ENCODE data around the gene TBC1D8.

Gene TBC1D8

GRCh38 chr2:100995309-100996075, 155.7 kb downstream of the TBC1D8 start:
- H3K9ac ChIP-seq (ENCODE audit: low read length) = no peak overlapping the region
- no peak overlapping the region for H3K4me3 ChIP-seq (ENCODE audit: low read depth, low read length)
- no peaks in the 10 kb centered on the region for H3K27me3 ChIP-seq (ENCODE audit: control insufficient read depth, insufficient read depth, low read length)
- H3K9me3 ChIP-seq (ENCODE audit: control insufficient read depth, insufficient read depth, low read depth, low read length) = no peaks in the 10 kb centered on the region
- no peaks in the 10 kb centered on the region for H3K36me3 ChIP-seq (ENCODE audit: control insufficient read depth, insufficient read depth, low read length)
- H3K4me1 ChIP-seq (ENCODE audit: control insufficient read depth, insufficient read depth, low read length) = no peaks in the 10 kb centered on the region
- no peak overlapping the region for H3K27ac ChIP-seq (ENCODE audit: low read depth, low read length)

DNA sequence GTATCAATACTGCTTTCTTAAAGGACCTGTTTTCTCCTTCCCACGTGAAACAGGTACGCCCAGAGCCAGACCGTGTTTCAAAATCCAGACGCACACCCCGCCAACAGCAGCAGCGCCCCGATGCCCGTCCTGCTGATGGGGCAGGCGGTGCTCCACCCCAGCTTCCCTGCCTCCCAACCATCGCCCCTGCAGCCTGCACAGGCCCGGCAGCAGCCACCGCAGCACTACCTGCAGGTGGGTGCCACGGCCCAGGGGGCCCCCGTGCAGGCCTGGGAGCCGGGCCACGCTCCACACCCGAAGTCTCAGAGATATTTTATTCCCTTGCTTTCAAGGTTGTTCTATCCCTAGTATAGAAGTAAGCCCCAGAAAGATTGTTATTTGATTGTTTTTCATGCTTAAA, 157.9 kb downstream of the TBC1D8 start:
- Histone ChIP-seq H3K9me3 (ENCODE audit: control insufficient read depth, insufficient read depth, low read depth, low read length) (no peaks in the 10 kb centered on the region), H3K36me3 (ENCODE audit: control insufficient read depth, insufficient read depth, low read length) (no peaks in the 10 kb centered on the region), H3K4me1 (ENCODE audit: control insufficient read depth, insufficient read depth, low read length) (no peaks in the 10 kb centered on the region), H3K4me3 (ENCODE audit: low read depth, low read length) (no peak overlapping the region), H3K27ac (ENCODE audit: low read depth, low read length) (no peak overlapping the region), H3K9ac (ENCODE audit: low read length) (no peak overlapping the region), H3K27me3 (ENCODE audit: control insufficient read depth, insufficient read depth, low read length) (no peaks in the 10 kb centered on the region)

DNA sequence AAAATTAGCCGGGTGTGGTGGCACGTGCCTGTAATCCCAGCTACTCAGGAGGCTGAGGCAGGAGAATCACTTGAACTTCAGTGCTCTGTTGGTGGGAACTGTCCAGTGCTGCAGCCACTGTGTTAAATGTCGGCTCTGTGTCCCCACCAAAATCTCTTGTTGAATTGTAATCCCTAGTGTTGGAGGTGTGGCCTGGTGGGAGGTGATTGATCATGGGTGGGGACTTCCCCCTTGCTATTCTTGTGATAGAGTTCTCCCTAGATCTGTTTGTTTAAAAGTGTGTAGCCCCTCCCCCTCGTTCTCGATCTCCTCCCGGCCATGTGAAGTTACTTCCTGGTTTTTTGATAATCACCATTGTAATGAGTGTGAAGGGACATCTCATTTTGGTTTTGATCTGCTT, 158.9 kb downstream of the TBC1D8 start:
- Histone ChIP-seq H3K36me3 (ENCODE audit: control insufficient read depth, insufficient read depth, low read length) (no peaks in the 10 kb centered on the region), H3K4me3 (ENCODE audit: low read depth, low read length) (no peak overlapping the region), H3K27ac (ENCODE audit: low read depth, low read length) (no peak overlapping the region), H3K27me3 (ENCODE audit: control insufficient read depth, insufficient read depth, low read length) (no peaks in the 10 kb centered on the region), H3K9me3 (ENCODE audit: control insufficient read depth, insufficient read depth, low read depth, low read length) (no peaks in the 10 kb centered on the region), H3K4me1 (ENCODE audit: control insufficient read depth, insufficient read depth, low read length) (no peaks in the 10 kb centered on the region), H3K9ac (ENCODE audit: low read length) (no peak overlapping the region)

- H3K4me3 ChIP-seq (ENCODE audit: low read depth, low read length) = no peak overlapping the region
- no peak overlapping the region for H3K9ac ChIP-seq (ENCODE audit: low read length)
- H3K4me1 ChIP-seq (ENCODE audit: control insufficient read depth, insufficient read depth, low read length) = no peaks in the 10 kb centered on the region
- H3K27me3 ChIP-seq (ENCODE audit: control insufficient read depth, insufficient read depth, low read length) = no peaks in the 10 kb centered on the region
- H3K27ac ChIP-seq (ENCODE audit: low read depth, low read length) = no peak overlapping the region
- no peaks in the 10 kb centered on the region for H3K36me3 ChIP-seq (ENCODE audit: control insufficient read depth, insufficient read depth, low read length)
- H3K9me3 ChIP-seq (ENCODE audit: control insufficient read depth, insufficient read depth, low read depth, low read length) = no peaks in the 10 kb centered on the region
These were observed 159.8 kb downstream of the TBC1D8 start for GRCh38 chr2:100991404-100991773.

GRCh38 chr2:100990650-100991403, 160.4 kb downstream of the TBC1D8 start:
- H3K9ac ChIP-seq (ENCODE audit: low read length) = no peak overlapping the region
- no peak overlapping the region for H3K27ac ChIP-seq (ENCODE audit: low read depth, low read length)
- no peaks in the 10 kb centered on the region for H3K36me3 ChIP-seq (ENCODE audit: control insufficient read depth, insufficient read depth, low read length)
- no peaks in the 10 kb centered on the region for H3K27me3 ChIP-seq (ENCODE audit: control insufficient read depth, insufficient read depth, low read length)
- H3K4me1 ChIP-seq (ENCODE audit: control insufficient read depth, insufficient read depth, low read length) = no peaks in the 10 kb centered on the region
- no peak overlapping the region for H3K4me3 ChIP-seq (ENCODE audit: low read depth, low read length)
- H3K9me3 ChIP-seq (ENCODE audit: control insufficient read depth, insufficient read depth, low read depth, low read length) = no peaks in the 10 kb centered on the region

DNA sequence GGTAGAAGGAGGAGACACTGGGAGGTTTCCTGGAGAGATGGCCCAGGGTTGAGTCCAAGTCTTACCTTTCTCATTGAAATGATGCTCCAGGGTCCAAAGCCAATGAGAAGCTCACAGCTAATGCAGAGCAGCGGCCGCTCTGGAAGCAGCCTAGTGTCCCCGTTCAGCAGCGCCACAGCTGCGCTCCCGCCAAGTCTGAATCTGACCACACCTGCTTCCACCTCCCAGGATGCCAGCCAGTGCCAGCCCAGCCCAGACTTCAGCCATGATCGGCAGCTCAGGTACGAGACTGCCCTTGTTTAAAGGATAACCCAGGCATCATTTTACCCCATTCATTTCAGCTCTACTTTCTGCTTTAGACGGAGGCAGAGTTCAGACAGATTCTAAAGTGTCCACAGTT, 161.0 kb downstream of the TBC1D8 start:
- no peak overlapping the region for H3K27ac ChIP-seq (ENCODE audit: low read depth, low read length)
- no peaks in the 10 kb centered on the region for H3K27me3 ChIP-seq (ENCODE audit: control insufficient read depth, insufficient read depth, low read length)
- no peaks in the 10 kb centered on the region for H3K36me3 ChIP-seq (ENCODE audit: control insufficient read depth, insufficient read depth, low read length)
- no peak overlapping the region for H3K4me3 ChIP-seq (ENCODE audit: low read depth, low read length)
- H3K4me1 ChIP-seq (ENCODE audit: control insufficient read depth, insufficient read depth, low read length) = no peaks in the 10 kb centered on the region
- no peak overlapping the region for H3K9ac ChIP-seq (ENCODE audit: low read length)
- no peaks in the 10 kb centered on the region for H3K9me3 ChIP-seq (ENCODE audit: control insufficient read depth, insufficient read depth, low read depth, low read length)

DNA sequence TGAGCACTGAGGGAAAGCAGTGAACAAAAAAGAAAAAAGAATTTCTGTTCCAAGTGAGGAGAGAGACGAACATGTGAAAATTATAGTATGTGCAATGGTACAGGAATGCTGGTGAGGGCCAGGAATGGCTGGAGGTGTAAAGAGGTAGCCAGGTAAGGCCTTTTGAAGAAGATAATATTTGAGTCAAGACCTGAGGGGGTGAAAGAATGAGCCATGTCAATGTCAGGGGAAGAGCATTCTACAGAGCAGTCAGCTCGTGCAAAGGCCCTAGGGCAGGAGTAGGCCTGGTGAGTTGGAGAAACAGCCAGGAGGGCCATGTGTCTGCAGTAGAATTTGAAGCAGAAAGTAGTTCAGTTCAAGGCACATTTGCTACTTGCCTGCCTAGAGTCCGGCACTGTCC, 161.5 kb downstream of the TBC1D8 start:
- H3K9me3 ChIP-seq (ENCODE audit: control insufficient read depth, insufficient read depth, low read depth, low read length) = no peaks in the 10 kb centered on the region
- H3K36me3 ChIP-seq (ENCODE audit: control insufficient read depth, insufficient read depth, low read length) = no peaks in the 10 kb centered on the region
- no peaks in the 10 kb centered on the region for H3K27me3 ChIP-seq (ENCODE audit: control insufficient read depth, insufficient read depth, low read length)
- no peak overlapping the region for H3K4me3 ChIP-seq (ENCODE audit: low read depth, low read length)
- no peaks in the 10 kb centered on the region for H3K4me1 ChIP-seq (ENCODE audit: control insufficient read depth, insufficient read depth, low read length)
- H3K9ac ChIP-seq (ENCODE audit: low read length) = no peak overlapping the region
- no peak overlapping the region for H3K27ac ChIP-seq (ENCODE audit: low read depth, low read length)

DNA sequence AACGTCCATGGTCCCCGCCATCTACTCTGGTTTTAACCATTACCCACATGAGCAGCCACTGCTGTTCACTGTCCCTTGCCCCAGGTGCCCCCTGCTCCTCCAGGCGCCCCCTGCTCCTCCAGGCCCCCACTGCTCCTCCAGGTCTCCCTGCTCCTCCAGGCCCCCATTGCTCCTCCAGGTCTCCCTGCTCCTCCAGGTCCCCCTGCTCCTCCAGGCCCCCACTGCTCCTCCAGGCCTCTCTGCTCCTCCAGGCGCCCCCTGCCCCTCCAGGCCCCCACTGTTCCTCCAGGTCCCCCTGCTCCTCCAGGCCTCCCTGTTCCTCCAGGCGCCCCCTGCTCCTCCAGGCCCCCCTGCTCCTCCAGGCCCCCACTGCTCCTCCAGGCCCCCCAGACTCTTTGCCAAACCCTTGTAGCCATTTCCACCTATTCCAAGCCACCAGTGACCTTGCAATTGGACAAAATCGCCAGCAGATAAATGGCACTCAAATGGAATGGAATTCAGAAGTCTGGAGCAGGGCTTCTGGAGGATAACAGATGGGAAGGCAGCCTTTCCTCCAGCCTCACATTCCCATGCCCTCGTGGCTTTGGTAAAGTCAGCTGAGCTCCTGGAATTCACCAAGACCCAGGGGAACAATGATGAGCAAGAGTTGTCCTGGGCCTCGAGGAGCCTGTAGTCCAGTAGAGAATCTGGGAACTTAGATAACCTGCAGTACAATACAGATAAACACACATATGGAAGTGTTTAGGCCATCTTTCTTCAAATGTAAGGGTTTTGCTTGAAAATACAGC, 162.4 kb downstream of the TBC1D8 start:
- Histone ChIP-seq H3K36me3 (ENCODE audit: control insufficient read depth, insufficient read depth, low read length) (no peaks in the 10 kb centered on the region), H3K9me3 (ENCODE audit: control insufficient read depth, insufficient read depth, low read depth, low read length) (no peaks in the 10 kb centered on the region), H3K4me3 (ENCODE audit: low read depth, low read length) (no peak overlapping the region), H3K4me1 (ENCODE audit: control insufficient read depth, insufficient read depth, low read length) (no peaks in the 10 kb centered on the region), H3K9ac (ENCODE audit: low read length) (no peak overlapping the region), H3K27ac (ENCODE audit: low read depth, low read length) (no peak overlapping the region), H3K27me3 (ENCODE audit: control insufficient read depth, insufficient read depth, low read length) (no peaks in the 10 kb centered on the region)

DNA sequence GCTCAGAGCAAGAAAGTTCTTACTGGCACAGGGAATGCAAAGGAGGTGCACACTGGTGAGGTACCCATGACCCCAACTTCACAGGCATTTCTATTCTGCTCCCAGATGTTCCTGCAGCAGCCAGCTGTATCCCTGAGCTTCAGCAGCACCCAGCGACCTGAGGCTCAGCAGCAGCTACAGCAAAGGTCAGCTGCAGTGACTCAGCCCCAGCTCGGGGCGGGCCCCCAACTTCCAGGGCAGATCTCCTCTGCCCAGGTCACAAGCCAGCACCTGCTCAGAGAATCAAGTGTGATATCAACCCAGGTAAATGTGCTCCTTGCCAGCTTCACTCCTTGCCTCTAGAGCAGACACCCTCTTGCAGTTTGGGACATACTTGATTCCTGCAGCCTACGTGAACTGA, 163.2 kb downstream of the TBC1D8 start:
- H3K4me3 ChIP-seq (ENCODE audit: low read depth, low read length) = no peak overlapping the region
- no peaks in the 10 kb centered on the region for H3K36me3 ChIP-seq (ENCODE audit: control insufficient read depth, insufficient read depth, low read length)
- no peak overlapping the region for H3K9ac ChIP-seq (ENCODE audit: low read length)
- no peak overlapping the region for H3K27ac ChIP-seq (ENCODE audit: low read depth, low read length)
- no peaks in the 10 kb centered on the region for H3K9me3 ChIP-seq (ENCODE audit: control insufficient read depth, insufficient read depth, low read depth, low read length)
- H3K4me1 ChIP-seq (ENCODE audit: control insufficient read depth, insufficient read depth, low read length) = no peaks in the 10 kb centered on the region
- H3K27me3 ChIP-seq (ENCODE audit: control insufficient read depth, insufficient read depth, low read length) = no peaks in the 10 kb centered on the region

DNA sequence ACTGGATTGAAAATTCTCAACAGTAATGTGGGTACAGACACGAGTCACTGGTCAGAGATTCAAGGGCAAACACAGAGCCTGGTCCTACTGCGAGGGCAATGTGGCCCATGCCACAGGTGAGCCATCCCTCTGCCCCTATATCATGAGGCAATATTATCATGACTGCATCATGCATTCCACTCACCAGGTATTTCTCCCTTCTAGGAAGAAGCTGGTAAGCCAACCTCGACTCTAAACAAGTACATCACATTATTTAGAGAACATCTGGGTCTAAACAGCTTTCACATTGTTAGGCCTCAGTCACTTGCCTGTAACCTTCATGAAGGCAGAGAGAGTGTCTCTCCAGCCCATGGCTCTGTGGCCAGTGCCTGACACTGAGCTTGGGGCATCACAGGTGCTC, 163.6 kb downstream of the TBC1D8 start:
- Histone ChIP-seq H3K36me3 (ENCODE audit: control insufficient read depth, insufficient read depth, low read length) (no peaks in the 10 kb centered on the region), H3K27me3 (ENCODE audit: control insufficient read depth, insufficient read depth, low read length) (no peaks in the 10 kb centered on the region), H3K4me1 (ENCODE audit: control insufficient read depth, insufficient read depth, low read length) (no peaks in the 10 kb centered on the region; the same call in 1 of the 2 replicates), H3K4me3 (ENCODE audit: low read depth, low read length) (no peak overlapping the region), H3K9me3 (ENCODE audit: control insufficient read depth, insufficient read depth, low read depth, low read length) (no peaks in the 10 kb centered on the region), H3K27ac (ENCODE audit: low read depth, low read length) (no peak overlapping the region), H3K9ac (ENCODE audit: low read length) (no peak overlapping the region)

DNA sequence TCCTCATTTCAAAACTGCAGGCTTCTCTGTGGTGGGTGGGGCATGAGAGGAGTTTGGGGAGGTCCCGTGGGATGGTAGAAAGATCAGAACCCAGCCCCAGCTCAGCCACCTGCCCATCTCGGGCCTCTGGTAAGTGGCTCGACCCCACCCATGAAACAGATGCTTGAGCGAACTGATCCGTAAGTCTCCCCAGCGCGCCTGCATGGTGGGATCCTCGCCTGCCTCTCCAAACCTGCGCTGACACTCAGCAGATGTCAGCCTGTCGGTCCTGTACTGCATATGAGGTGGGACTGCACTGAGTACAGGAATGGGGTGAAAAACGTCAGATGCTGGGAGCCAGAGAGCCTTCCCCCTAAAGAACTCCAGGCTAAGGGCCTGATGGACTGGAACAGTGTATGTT, 165.0 kb downstream of the TBC1D8 start:
- H3K27me3 ChIP-seq (ENCODE audit: control insufficient read depth, insufficient read depth, low read length) = no peaks in the 10 kb centered on the region
- H3K27ac ChIP-seq (ENCODE audit: low read depth, low read length) = no peak overlapping the region
- no peak overlapping the region for H3K9ac ChIP-seq (ENCODE audit: low read length)
- no peaks in the 10 kb centered on the region for H3K36me3 ChIP-seq (ENCODE audit: control insufficient read depth, insufficient read depth, low read length)
- H3K4me3 ChIP-seq (ENCODE audit: low read depth, low read length) = no peak overlapping the region
- no peaks in the 10 kb centered on the region for H3K9me3 ChIP-seq (ENCODE audit: control insufficient read depth, insufficient read depth, low read depth, low read length)
- H3K4me1 ChIP-seq (ENCODE audit: control insufficient read depth, insufficient read depth, low read length) = peaks cover 12% of the 10 kb centered on the region

Measured in HUES6 (cell line).